AG10803 (cell line): ENCODE measurements around the gene LDLRAD2.
"Not testable (repeated sequence)": the region's sequence is repeated elsewhere in the genome, so short reads cannot be mapped to it uniquely, and the experiment has no call there.

Experiments used
- DNase-seq: peaks from one replicate; pipeline ENCODE4 v3.0.0; 2010; ENCODE audit warnings: low read depth
- H3K4me3 ChIP-seq: 2 replicates; pipeline ENCODE4 v1.5.1; 2011; ENCODE audit warnings: mild to moderate bottlenecking, low read length, control low read depth
- CTCF ChIP-seq: conservative IDR thresholded peaks from 2 replicates; pipeline ENCODE4 v1.5.1; 2011; ENCODE audit warnings: mild to moderate bottlenecking, low read length, control low read depth, inconsistent platforms

The LDLRAD2 gene

GRCh38 chr1:21811875-21812305 lies at the start of gene LDLRAD2:
Gene LDLRAD2 (plus strand): TSS chr1:21812265. CDS start chr1:21812452, 187 bp downstream.
- DNase-seq = peak; percentile 33
- no peak for TF ChIP-seq CTCF
- H3K4me3 ChIP-seq = no peak within 1 kb of the TSS

DNA sequence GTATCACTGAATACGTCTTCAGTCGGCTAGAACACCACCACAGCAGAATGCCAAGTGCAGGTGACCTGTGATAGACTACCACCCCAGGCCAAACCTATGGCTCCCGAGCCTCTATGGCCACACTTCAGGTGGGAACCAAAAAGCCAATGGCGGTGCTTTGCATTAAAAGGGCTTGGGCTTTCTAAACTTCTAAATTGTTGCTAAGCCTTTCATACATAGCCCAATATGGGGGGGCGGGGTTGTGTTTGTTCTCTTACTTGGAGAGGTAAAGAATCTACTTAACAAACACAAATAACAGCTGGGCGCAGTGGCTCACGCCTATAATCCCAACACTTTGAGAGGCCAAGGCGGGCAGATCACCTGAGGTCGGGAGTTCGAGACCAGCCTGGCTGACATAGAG lies 48.8 kb upstream of the LDLRAD2 start:
- TF ChIP-seq CTCF = no peak
- no peak overlapping the region for H3K4me3 ChIP-seq
- no peak for DNase-seq

GRCh38 chr1:21763694-21764419 lies 48.2 kb upstream of the LDLRAD2 start:
- TF ChIP-seq CTCF = no peak
- DNase-seq = no peak
- H3K4me3 ChIP-seq = no peak overlapping the region

- H3K4me3 ChIP-seq = no peak overlapping the region
- DNase-seq = peak; percentile 98
- no peak for TF ChIP-seq CTCF
Observed at GRCh38 chr1:21764615-21765423, 47.2 kb upstream of the LDLRAD2 start.

DNA sequence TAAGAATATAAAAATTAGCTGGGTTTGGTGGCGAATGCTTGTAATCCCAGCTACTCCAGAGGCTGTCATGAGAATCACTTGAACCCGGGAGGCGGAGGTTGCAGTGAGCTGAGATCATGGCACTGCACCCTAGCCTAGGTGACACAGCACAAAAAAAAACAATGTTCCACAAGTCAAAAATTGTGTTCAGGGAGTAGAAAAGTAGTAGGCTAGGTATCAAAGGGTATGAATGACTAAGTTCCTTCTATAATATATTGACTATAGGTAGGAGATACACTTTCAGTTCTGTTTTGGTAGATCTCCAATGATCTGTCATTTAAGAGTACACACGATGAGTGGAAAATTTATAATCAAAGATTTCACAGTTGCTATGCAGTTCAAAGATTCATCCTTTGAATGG lies 45.9 kb upstream of the LDLRAD2 start:
- no peak for DNase-seq
- H3K4me3 ChIP-seq = no peak overlapping the region
- no peak for TF ChIP-seq CTCF

DNA sequence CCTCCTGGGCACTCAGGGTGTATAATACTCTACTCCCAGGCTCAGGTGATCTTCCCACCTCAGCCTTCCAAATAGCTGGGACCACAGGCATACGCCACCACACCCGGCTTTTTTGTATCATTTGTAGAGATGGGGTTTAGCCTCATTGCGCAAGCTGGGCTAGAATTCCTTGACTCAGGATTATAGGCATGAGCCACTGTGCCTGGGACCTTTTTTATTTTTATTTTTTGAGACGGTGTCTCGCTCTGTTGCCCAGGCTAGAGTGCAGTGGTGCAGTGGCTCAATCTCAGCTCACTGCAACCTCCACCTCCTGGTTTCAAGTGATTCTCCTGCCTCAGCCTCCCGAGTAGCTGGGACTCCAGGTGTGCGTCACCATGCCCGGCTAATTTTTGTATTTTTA lies 45.0 kb upstream of the LDLRAD2 start:
- H3K4me3 ChIP-seq, DNase-seq: not testable (repeated sequence)

GRCh38 chr1:21770201-21770600 lies 41.9 kb upstream of the LDLRAD2 start:
- no peak for TF ChIP-seq CTCF
- no peak overlapping the region for H3K4me3 ChIP-seq
- no peak for DNase-seq

DNA sequence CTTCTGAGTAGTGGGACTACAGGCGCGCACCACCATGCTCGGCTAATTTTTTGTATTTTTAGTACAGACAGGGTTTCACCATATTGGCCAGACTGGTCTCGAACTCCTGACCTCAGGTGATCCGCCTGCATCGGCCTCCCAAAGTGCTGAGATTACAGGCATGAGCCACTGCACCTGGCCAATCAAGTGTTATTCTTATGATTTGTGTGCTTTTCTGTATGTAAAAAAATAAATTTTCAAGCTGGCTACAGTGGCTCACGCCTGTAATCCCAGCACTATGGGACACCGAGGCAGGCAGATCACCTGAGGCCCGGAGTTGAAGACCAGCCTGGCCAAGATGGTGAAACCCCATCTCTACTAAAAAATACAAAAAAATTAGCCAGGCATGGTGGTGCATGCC lies 41.5 kb upstream of the LDLRAD2 start:
- DNase-seq, H3K4me3 ChIP-seq: not testable (repeated sequence)

GRCh38 chr1:21771672-21772071 lies 40.4 kb upstream of the LDLRAD2 start:
- DNase-seq = peak; percentile 37
- not testable (repeated sequence) for H3K4me3 ChIP-seq
